Natural killer cell (primary cell): ENCODE data around the gene ADH6. TPM values are rescaled to one million over a fixed set of nuclear protein-coding genes. Genes with fewer than 3 reads are reported as not detected.

ENCODE experiments used
- ATAC-seq, 3 donors: fragments of 150-1000 bp in 2 of 3; fragments of 200-7000 bp in 1 of 3; cut with Tn5 transposase; 1 replicate in 1 of 3; 2 replicates in 2 of 3; pipeline ENCODE4 v1.10.0; 2021; ENCODE audit warnings: mild to moderate bottlenecking in 2 of 3, moderate library complexity in 2 of 3
- DNase-seq, 2 donors: peaks; one replicate each; pipeline versions ENCODE4 v3.0.0 to v3.0.0-alpha.2; 2013 to 2021; ENCODE audit warnings: mixed read lengths in 1 of 2
- H3K27ac ChIP-seq: one replicate; pipeline ENCODE4 v1.5.1; 2013; ENCODE audit warnings: mild to moderate bottlenecking, low read length
- H3K27me3 ChIP-seq: one replicate; pipeline ENCODE4 v1.6.1; 2013; ENCODE audit warnings: low read length; ENCODE audit not compliant: control insufficient read depth, insufficient read depth
- H3K36me3 ChIP-seq: one replicate; pipeline ENCODE4 v1.6.1; 2013; ENCODE audit warnings: low read length; ENCODE audit not compliant: control insufficient read depth, insufficient read depth
- H3K4me1 ChIP-seq: one replicate; pipeline ENCODE4 v1.6.1; 2013; ENCODE audit warnings: low read length; ENCODE audit not compliant: control insufficient read depth, insufficient read depth
- H3K4me3 ChIP-seq: one replicate; pipeline ENCODE4 v1.5.1; 2013; ENCODE audit warnings: low read length
- H3K9me3 ChIP-seq: one replicate; pipeline ENCODE4 v1.6.1; 2013; ENCODE audit warnings: low read length; ENCODE audit not compliant: control insufficient read depth, insufficient read depth
- H3K27ac Mint-ChIP-seq, 2 donors: one replicate each; pipeline ENCODE4 v1.8.0; 2022; ENCODE audit warnings: mild to moderate bottlenecking in 2 of 2, mixed read lengths in 2 of 2, moderate library complexity in 1 of 2
- H3K27me3 Mint-ChIP-seq, 2 donors: one replicate each; pipeline ENCODE4 v1.8.0; 2022; ENCODE audit warnings: low read depth in 2 of 2, mixed read lengths in 2 of 2
- H3K36me3 Mint-ChIP-seq: one replicate; pipeline ENCODE4 v1.8.0; 2022; ENCODE audit warnings: mixed read lengths
- H3K4me1 Mint-ChIP-seq, 2 donors: one replicate each; pipeline ENCODE4 v1.8.0; 2022; ENCODE audit warnings: mixed read lengths in 2 of 2
- H3K4me3 Mint-ChIP-seq: one replicate; pipeline ENCODE4 v1.8.0; 2022; ENCODE audit warnings: mild to moderate bottlenecking, moderate library complexity, mixed read lengths
- H3K9me3 Mint-ChIP-seq, 2 donors: one replicate each; pipeline ENCODE4 v1.8.0; 2022; ENCODE audit warnings: mixed read lengths in 2 of 2
- CTCF ChIP-seq: fragments of 200-600 bp; IDR thresholded peaks from one replicate; pipeline ENCODE4 v1.8.0; 2022; ENCODE audit warnings: antibody characterized with exemption
- WGBS: methylation state at CpG from one replicate; pipeline ENCODE4 v1.1.7; 2013; ENCODE audit warnings: missing lambda C conversion rate; ENCODE audit not compliant: insufficient coverage; 5-methylcytosine and 5-hydroxymethylcytosine counted together
- intact Hi-C: fragments of 100-400 bp; cut with micrococcal nuclease; formaldehyde crosslinking; loops from one replicate; pipeline ENCODE4 v1.14.2; 2022
- total RNA-seq, 4 donors: library from RNA; stranded (reverse); fragments of 120-200 nt in 1 of 4; gene quantifications; one replicate each; pipeline versions ENCODE4 v1.2.3 to v1.2.4, GENCODE V29; 2013 to 2022

Gene ADH6
- not detected for total RNA-seq
- total RNA-seq (2013), result not detected

- Histone ChIP-seq H3K36me3 (no peaks in the 10 kb centered on the region), H3K27ac (no peak within 1 kb of the TSS), H3K27me3 (no peaks in the 10 kb centered on the region), H3K4me3 (no peak within 1 kb of the TSS), H3K4me1 (no peaks in the 10 kb centered on the region), H3K9me3 (no peaks in the 10 kb centered on the region)
- Mint-ChIP-seq H3K27me3 (no peaks in the 10 kb centered on the region), H3K9me3 (peaks cover 5 to 13% of the 10 kb centered on the region in 2 donors), H3K27ac (no peak within 1 kb of the TSS), H3K4me3 (no peak within 1 kb of the TSS), H3K4me1 (no peaks in the 10 kb centered on the region), H3K36me3 (no peaks in the 10 kb centered on the region)
- no peak for ATAC-seq
- 93% methylated on average over 3 of the region's 3 CpGs for WGBS
- DNase-seq, result no peak
- TF ChIP-seq CTCF, result no peak
- intact Hi-C loops, result no loop called here
Observed at GRCh38 chr4:99219072-99219471, at the start of gene ADH6. Gene ADH6 (minus strand): TSS chr4:99219246. CDS start chr4:99219152, 94 bp downstream.

- DNase-seq, result no peak
- Mint-ChIP-seq H3K9me3 (peaks cover 11 to 21% of the 10 kb centered on the region in 2 donors), H3K4me3 (no peak overlapping the region), H3K36me3 (peaks cover 14% of the 10 kb centered on the region), H3K27me3 (no peaks in the 10 kb centered on the region), H3K27ac (no peak overlapping the region), H3K4me1 (no peaks in the 10 kb centered on the region)
- no peak for TF ChIP-seq CTCF
- H3K36me3 ChIP-seq, result no peaks in the 10 kb centered on the region
- H3K9me3 ChIP-seq, result no peaks in the 10 kb centered on the region
- intact Hi-C loops, result no loop called here
- H3K27me3 ChIP-seq, result no peaks in the 10 kb centered on the region
- H3K4me3 ChIP-seq, result no peak overlapping the region
- no peak overlapping the region for H3K27ac ChIP-seq
- H3K4me1 ChIP-seq, result no peaks in the 10 kb centered on the region
- ATAC-seq, result no peak
Observed at GRCh38 chr4:99264927-99265326, 45.9 kb upstream of the ADH6 start.

- H3K4me3 ChIP-seq, result no peak overlapping the region
- DNase-seq, result no peak
- H3K36me3 ChIP-seq, result no peaks in the 10 kb centered on the region
- no peak overlapping the region for H3K27ac ChIP-seq
- H3K27me3 ChIP-seq, result no peaks in the 10 kb centered on the region
- intact Hi-C loops, result no loop called here
- Mint-ChIP-seq H3K4me1 (no peaks in the 10 kb centered on the region), H3K36me3 (no peaks in the 10 kb centered on the region), H3K27ac (no peak overlapping the region), H3K4me3 (no peak overlapping the region), H3K9me3 (peaks cover 9% of the 10 kb centered on the region in 2 donors), H3K27me3 (no peaks in the 10 kb centered on the region)
- no peaks in the 10 kb centered on the region for H3K4me1 ChIP-seq
- 90% methylated on average over 4 of the region's 4 CpGs for WGBS
- no peak for ATAC-seq
- TF ChIP-seq CTCF, result no peak
- H3K9me3 ChIP-seq, result peaks cover 6% of the 10 kb centered on the region
Observed at GRCh38 chr4:99252746-99253145, 33.7 kb upstream of the ADH6 start.

- intact Hi-C loops, result no loop called here
- no peaks in the 10 kb centered on the region for H3K4me1 ChIP-seq
- no peak overlapping the region for H3K27ac Mint-ChIP-seq
- H3K9me3 Mint-ChIP-seq, result peaks cover 7 to 10% of the 10 kb centered on the region in 2 donors
- H3K4me1 Mint-ChIP-seq, result no peaks in the 10 kb centered on the region
- peaks cover 9% of the 10 kb centered on the region for H3K9me3 ChIP-seq
- no peak overlapping the region for H3K27ac ChIP-seq
- no peak for DNase-seq
- no peak overlapping the region for H3K4me3 Mint-ChIP-seq
- no peak for ATAC-seq
- no peaks in the 10 kb centered on the region for H3K27me3 Mint-ChIP-seq
- H3K27me3 ChIP-seq, result no peaks in the 10 kb centered on the region
- H3K36me3 Mint-ChIP-seq, result peaks cover 15% of the 10 kb centered on the region
- no peak for TF ChIP-seq CTCF
- H3K4me3 ChIP-seq, result no peak overlapping the region
- 92% methylated on average over 1 of the region's 1 CpG for WGBS
- no peaks in the 10 kb centered on the region for H3K36me3 ChIP-seq
Observed at GRCh38 chr4:99248714-99249113, 29.7 kb upstream of the ADH6 start.
